HepG2 (cell line): ENCODE data around the gene CXCL8. TPM values are rescaled to one million over a fixed set of nuclear protein-coding genes. Genes with fewer than 3 reads are reported as not detected.

Experiments used
- ATAC-seq: fragments of 200-7000 bp; cut with Tn5 transposase; 3 replicates; pipeline ENCODE4 v1.9.1; 2020; ENCODE audit warnings: mild to moderate bottlenecking, moderate library complexity
- BruUV-seq: library from RNA; stranded (reverse); fragments of 400-500 nt; replicated peaks from 2 replicates; lab custom pipeline; 2021; lab: Mats Ljungman, UMichigan
- CTCF ChIA-PET: fragments of 300-600 bp; formaldehyde crosslinking; extraction: SDS; loops from one replicate; lab custom pipeline; 2021; ENCODE audit warnings: low total read pairs, inconsistent platforms, low intra/inter-chr PET ratio; lab: Yijun Ruan, JAX
- POLR2A ChIA-PET: fragments of 350-600 bp; sonication (Branson Sonifier 250); formaldehyde crosslinking; loops from one replicate; lab custom pipeline; 2020; ENCODE audit warnings: antibody characterized with exemption, inconsistent platforms; lab: Yijun Ruan, JAX
- DNase-seq: peaks from one replicate; pipeline ENCODE4 v3.0.0-alpha.2; 2015; ENCODE audit warnings: low spot score
- FAIRE-seq: peaks from 3 replicates; lab custom pipeline; 2011; peaks lifted over from hg19 to GRCh38; lab: Jason Lieb, UNC
- H2AFZ ChIP-seq: one replicate; pipeline ENCODE4 v1.6.1; 2011; ENCODE audit warnings: low read length, inconsistent platforms
- H3K27ac ChIP-seq: fragments of 300-600 bp; 3 replicates; pipeline ENCODE4 v1.8.0; 2011; ENCODE audit warnings: mixed run types, mild to moderate bottlenecking, mixed read lengths, low read length, inconsistent platforms; ENCODE audit not compliant: insufficient read depth; ENCODE audit errors: extremely low read length
- H3K27me3 ChIP-seq, 2 experiments: fragments of 200-600 bp in 1 of 2; 2 replicates in 1 of 2; 3 replicates in 1 of 2; pipeline versions ENCODE4 v1.6.0 to v1.8.0; 2011; ENCODE audit warnings: low read length in 2 of 2, mild to moderate bottlenecking in 2 of 2, moderate library complexity in 2 of 2, inconsistent platforms in 1 of 2; ENCODE audit not compliant: insufficient read depth in 2 of 2, control insufficient read depth in 1 of 2
- H3K36me3 ChIP-seq, 2 experiments: fragments of 200-600 bp in 1 of 2; replicated peaks in 1 of 2; 2 replicates in 1 of 2; 3 replicates in 1 of 2; pipeline versions ENCODE4 v1.5.1 to v1.8.0; 2011; ENCODE audit warnings: low read length in 2 of 2, inconsistent platforms in 1 of 2; ENCODE audit not compliant: insufficient read depth in 2 of 2, control insufficient read depth in 1 of 2
- H3K4me1 ChIP-seq: 2 replicates; pipeline ENCODE4 v1.5.1; 2012; ENCODE audit warnings: low read length, inconsistent platforms; ENCODE audit not compliant: insufficient read depth
- H3K4me2 ChIP-seq: 2 replicates; pipeline ENCODE4 v1.6.0; 2011; ENCODE audit warnings: low read depth, low read length, inconsistent platforms
- H3K4me3 ChIP-seq, 3 experiments: fragments of 200-600 bp in 1 of 3; sonication (generic), shearing (Covaris generic) in 1 of 3; replicated peaks in 1 of 3; 2 replicates each; pipeline ENCODE4 v1.5.1; 2011 to 2016; ENCODE audit warnings: low read length in 3 of 3, inconsistent platforms in 2 of 3, low read depth in 2 of 3, mild to moderate bottlenecking in 2 of 3, control low read depth in 1 of 3, mixed read lengths in 1 of 3; ENCODE audit not compliant: insufficient read depth in 1 of 3
- H3K79me2 ChIP-seq: one replicate; pipeline ENCODE4 v1.6.1; 2011; ENCODE audit warnings: low read length, inconsistent platforms; ENCODE audit not compliant: insufficient read depth
- H3K9ac ChIP-seq: 2 replicates; pipeline ENCODE4 v1.6.0; 2011; ENCODE audit warnings: mild to moderate bottlenecking, low read depth, low read length, inconsistent platforms; ENCODE audit not compliant: insufficient read depth
- H3K9me3 ChIP-seq: 2 replicates; pipeline ENCODE4 v1.5.1; 2012; ENCODE audit warnings: mild to moderate bottlenecking, low read length
- H4K20me1 ChIP-seq: 2 replicates; pipeline ENCODE4 v1.6.0; 2011; ENCODE audit warnings: inconsistent platforms, mild to moderate bottlenecking, low read length, moderate library complexity; ENCODE audit not compliant: insufficient read depth
- ATF7 ChIP-seq, 2 experiments: fragments of 450-650 bp in 1 of 2; sonication (generic) in 1 of 2; formaldehyde crosslinking in 1 of 2; IDR thresholded peaks; 2 replicates each; pipeline versions ENCODE4 v1.4.0 to v1.6.1; 2016 to 2020; ENCODE audit warnings: antibody characterized with exemption in 1 of 2, mild to moderate bottlenecking in 1 of 2, missing genetic modification reagents in 1 of 2
- MTF1 ChIP-seq: sonication (generic); formaldehyde crosslinking; IDR thresholded peaks from 2 replicates; pipeline ENCODE4 v1.5.0; 2020; ENCODE audit warnings: missing genetic modification reagents
- WGBS: methylation state at CpG from one replicate; pipeline ENCODE4 v1.1.6; 2017; ENCODE audit warnings: low lambda C conversion rate; 5-methylcytosine and 5-hydroxymethylcytosine counted together
- in situ Hi-C: cut with HindIII; loops from 2 replicates; pipeline ENCODE4 v1.10.0; 2017; ENCODE audit warnings: low pct_unique_long_range_greater_than_20kb; ENCODE audit not compliant: extremely low pct_ligation_motif_present
- intact Hi-C: fragments of 100-400 bp; cut with micrococcal nuclease; formaldehyde crosslinking; loops from one replicate; pipeline ENCODE4 v1.10.0; 2022; ENCODE audit not compliant: unreplicated experiment
- polyA plus RNA-seq, 8 experiments: library from polyadenylated mRNA; depleted of rRNA in 3 of 8; stranded (reverse) in 7 of 8; unstranded in 1 of 8; fragments of >200 nt; fragmentation: Illumina TruSeq in 4 of 8; extraction: Trizol in 4 of 8; gene quantifications; 2 replicates each; pipeline versions ENCODE4 v1.2.1 to v1.2.3, GENCODE V29; 2011 to 2016; ENCODE audit warnings: low read depth in 4 of 8, missing spikeins in 1 of 8, mixed read lengths in 1 of 8; ENCODE audit not compliant: insufficient read depth in 1 of 8
- total RNA-seq, 5 experiments: library from RNA; depleted of rRNA; stranded (reverse); fragments of >200 nt; fragmentation: Illumina TruSeq; extraction: Trizol; gene quantifications; 2 replicates each; pipeline ENCODE4 v1.2.3, GENCODE V29; 2016; ENCODE audit warnings: low read depth in 1 of 5
- TF ChIP-seq, protein P1 (sequence below): IDR thresholded peaks from 2 replicates; pipeline ENCODE4 v1.6.1; 2016; ENCODE audit warnings: mild to moderate bottlenecking

The CXCL8 gene
- total and polyA plus RNA-seq, 2 of the 13 experiments (the other 11 are each of a cell fraction or from before 2014, with no cell fraction given): 1.8 to 7.8 TPM

DNA sequence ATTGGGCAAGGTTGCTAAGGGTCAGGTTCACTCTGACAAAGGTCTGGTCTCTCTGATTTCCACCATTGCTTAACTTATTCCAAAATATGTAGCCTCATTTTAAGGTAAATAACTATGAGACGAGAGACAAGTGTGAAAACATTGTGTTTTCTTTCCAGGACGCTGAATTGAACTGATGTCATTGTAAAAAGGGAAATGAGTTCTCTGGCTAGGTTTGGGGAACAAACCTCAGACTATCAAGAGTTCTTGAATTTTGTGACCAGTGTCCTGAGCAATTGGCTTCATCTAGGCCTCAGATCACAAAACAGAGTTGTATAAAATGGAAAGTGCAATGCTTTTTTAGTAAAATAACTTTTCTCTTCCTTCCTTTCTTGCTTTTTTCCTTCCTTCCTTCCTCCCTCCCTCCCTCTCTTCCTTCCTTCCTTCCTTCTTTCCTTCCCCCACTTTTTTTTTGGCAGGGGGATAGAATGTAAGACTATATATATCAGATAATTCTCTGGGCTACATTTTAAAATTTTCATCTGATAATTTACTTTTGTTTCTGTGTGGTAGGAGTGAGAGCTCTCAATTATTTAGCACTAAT is 30.8 kb upstream of the CXCL8 start:
- Histone ChIP-seq H3K4me3 (no peak overlapping the region), H2AFZ (no peak overlapping the region), H3K36me3 (no peaks in the 10 kb centered on the region), H4K20me1 (no peaks in the 10 kb centered on the region), H3K4me1 (no peaks in the 10 kb centered on the region), H3K79me2 (no peaks in the 10 kb centered on the region), H3K9ac (no peak overlapping the region), H3K4me2 (no peak overlapping the region), H3K27ac (no peak overlapping the region), H3K9me3 (no peaks in the 10 kb centered on the region), H3K27me3 (peaks cover 0 to 3% of the 10 kb centered on the region in 2 experiments; a peak in 2 of 5 replicates)
- ATAC-seq (no peak), FAIRE-seq (no peak), DNase-seq (no peak)
- POLR2A ChIA-PET: no interaction called here
- in situ Hi-C loops (no loop called here), intact Hi-C loops (no loop called here)
- CTCF ChIA-PET: no interaction called here
- no TSS peak for BruUV-seq
- TF ChIP-seq, protein P1, sequence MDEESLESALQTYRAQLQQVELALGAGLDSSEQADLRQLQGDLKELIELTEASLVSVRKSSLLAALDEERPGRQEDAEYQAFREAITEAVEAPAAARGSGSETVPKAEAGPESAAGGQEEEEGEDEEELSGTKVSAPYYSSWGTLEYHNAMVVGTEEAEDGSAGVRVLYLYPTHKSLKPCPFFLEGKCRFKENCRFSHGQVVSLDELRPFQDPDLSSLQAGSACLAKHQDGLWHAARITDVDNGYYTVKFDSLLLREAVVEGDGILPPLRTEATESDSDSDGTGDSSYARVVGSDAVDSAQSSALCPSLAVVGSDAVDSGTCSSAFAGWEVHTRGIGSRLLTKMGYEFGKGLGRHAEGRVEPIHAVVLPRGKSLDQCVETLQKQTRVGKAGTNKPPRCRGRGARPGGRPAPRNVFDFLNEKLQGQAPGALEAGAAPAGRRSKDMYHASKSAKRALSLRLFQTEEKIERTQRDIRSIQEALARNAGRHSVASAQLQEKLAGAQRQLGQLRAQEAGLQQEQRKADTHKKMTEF (CRISPR knock-in tag): no peak
- WGBS: 4% methylated on average over 2 of the region's 2 CpGs

DNA sequence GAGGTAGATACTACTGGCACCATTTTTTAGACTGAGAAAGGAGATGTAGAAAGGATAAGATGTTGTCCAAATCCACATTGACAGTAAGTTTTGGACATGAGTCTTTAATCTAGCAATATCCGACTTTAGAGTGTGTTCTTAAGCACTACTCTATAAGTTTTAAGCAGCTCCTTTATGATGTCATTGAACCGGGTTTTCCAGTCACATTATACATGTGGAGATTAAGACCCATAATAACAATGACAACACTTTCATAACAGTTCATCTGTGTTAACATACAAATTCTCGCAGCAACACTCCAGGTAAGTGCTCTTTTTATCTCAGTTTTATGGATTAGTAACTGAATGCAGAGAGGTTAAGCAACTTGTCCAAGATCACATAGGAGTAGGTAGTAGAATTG is 30.3 kb upstream of the CXCL8 start:
- DNase-seq (no peak), ATAC-seq (no peak), FAIRE-seq (no peak)
- in situ Hi-C loops: no loop called here
- H2AFZ ChIP-seq: no peak overlapping the region
- H3K36me3 ChIP-seq: no peaks in the 10 kb centered on the region
- H4K20me1 ChIP-seq: no peaks in the 10 kb centered on the region; the same call in 1 of the 2 replicates
- no peak overlapping the region for H3K27ac ChIP-seq
- no peak overlapping the region for H3K4me2 ChIP-seq
- WGBS: 38% methylated on average over 3 of the region's 3 CpGs
- ChIA-PET POLR2A (no interaction called here), CTCF (no interaction called here)
- H3K4me3 ChIP-seq: no peak overlapping the region
- BruUV-seq: no TSS peak
- H3K9me3 ChIP-seq: no peaks in the 10 kb centered on the region
- H3K4me1 ChIP-seq: no peaks in the 10 kb centered on the region
- H3K27me3 ChIP-seq: peaks cover 0 to 3% of the 10 kb centered on the region in 2 experiments; a peak in 2 of 5 replicates
- intact Hi-C loops: no loop called here
- no peaks in the 10 kb centered on the region for H3K79me2 ChIP-seq
- TF ChIP-seq MTF1 (no peak), ATF7 (IDR thresholded peaks at IDR 0.05) (0 out of 2 replicates have a peak, but pooled peaks have one; percentile 9), ATF7 (CRISPR knock-in tag; IDR thresholded peaks at IDR 0.05) (no peak)
- no peak overlapping the region for H3K9ac ChIP-seq
